H1 (cell line): ENCODE data around the gene TSHZ2. TPM values are rescaled to one million over a fixed set of nuclear protein-coding genes. Genes with fewer than 3 reads are reported as not detected.

Source experiments
- CTCF ChIA-PET: fragments of 300-600 bp; sonication (Branson Sonifier 250); formaldehyde crosslinking; loops from one replicate; lab custom pipeline; 2021; ENCODE audit not compliant: partially characterized antibody; lab: Charles Lee
- POLR2A ChIA-PET: fragments of 300-600 bp; sonication (Branson Sonifier 250); formaldehyde crosslinking; loops from one replicate; lab custom pipeline; 2021; ENCODE audit warnings: inconsistent platforms; ENCODE audit not compliant: partially characterized antibody; lab: Charles Lee
- DNase-seq, 2 experiments: peaks; one replicate each; pipeline versions ENCODE4 v3.0.0 to v3.0.0-alpha.2; 2010 to 2022; ENCODE audit warnings: low spot score in 2 of 2, low read depth in 1 of 2, mixed read lengths in 1 of 2
- FAIRE-seq: peaks from 2 replicates; lab custom pipeline; 2011; peaks lifted over from hg19 to GRCh38; lab: Jason Lieb, UNC
- H2AFZ ChIP-seq: 2 replicates; pipeline ENCODE4 v1.8.1; 2012; ENCODE audit warnings: low read length, inconsistent platforms
- H2AK5ac ChIP-seq: 2 replicates; pipeline ENCODE4 v1.6.1; 2013; ENCODE audit warnings: low read depth, low read length
- H2BK120ac ChIP-seq: replicated peaks from 2 replicates; pipeline ENCODE3; 2013; ENCODE audit warnings: low read depth, low read length, inconsistent platforms
- H2BK12ac ChIP-seq: 2 replicates; pipeline ENCODE4 v1.6.1; 2013; ENCODE audit warnings: low read depth, low read length
- H2BK15ac ChIP-seq: 2 replicates; pipeline ENCODE4 v1.6.1; 2013; ENCODE audit warnings: low read length
- H2BK20ac ChIP-seq: 2 replicates; pipeline ENCODE4 v1.6.1; 2013; ENCODE audit warnings: low read length
- H2BK5ac ChIP-seq: 2 replicates; pipeline ENCODE4 v1.6.1; 2013; ENCODE audit warnings: low read depth, low read length
- H3K14ac ChIP-seq: 2 replicates; pipeline ENCODE4 v1.6.1; 2013; ENCODE audit warnings: inconsistent platforms; ENCODE audit not compliant: insufficient read length
- H3K18ac ChIP-seq: 2 replicates; pipeline ENCODE4 v1.6.1; 2013; ENCODE audit warnings: low read length; ENCODE audit errors: extremely low read depth
- H3K23ac ChIP-seq: 2 replicates; pipeline ENCODE4 v1.6.1; 2013; ENCODE audit warnings: inconsistent platforms; ENCODE audit not compliant: insufficient read length
- H3K23me2 ChIP-seq: 2 replicates; pipeline ENCODE4 v1.6.1; 2013; ENCODE audit warnings: low read depth, low read length
- H3K27ac ChIP-seq: 2 replicates; pipeline ENCODE4 v1.6.1; 2011; ENCODE audit warnings: low read depth, low read length, inconsistent platforms
- H3K27me3 ChIP-seq, 4 experiments: replicated peaks in 1 of 4; 1 replicate in 1 of 4; 2 replicates in 3 of 4; pipeline versions ENCODE4 v1.6.1 to v1.8.1; 2011 to 2013; ENCODE audit warnings: low read length in 3 of 4, mild to moderate bottlenecking in 3 of 4, inconsistent platforms in 2 of 4, mixed read lengths in 2 of 4, moderate library complexity in 1 of 4; ENCODE audit not compliant: control insufficient read depth in 3 of 4, insufficient read depth in 3 of 4; ENCODE audit errors: extremely low read depth in 1 of 4
- H3K36me3 ChIP-seq, 4 experiments: 2 replicates each; pipeline versions ENCODE4 v1.6.1 to v1.8.1; 2011 to 2013; ENCODE audit warnings: mild to moderate bottlenecking in 4 of 4, low read length in 3 of 4, moderate library complexity in 2 of 4, control low read depth in 1 of 4, inconsistent platforms in 1 of 4; ENCODE audit not compliant: insufficient read depth in 4 of 4, control insufficient read depth in 2 of 4
- H3K4ac ChIP-seq: replicated peaks from 2 replicates; pipeline ENCODE3; 2013; ENCODE audit warnings: low read length, low read depth, mixed read lengths, inconsistent platforms; ENCODE audit not compliant: insufficient read length
- H3K4me1 ChIP-seq, 4 experiments: replicated peaks in 1 of 4; 1 replicate in 1 of 4; 2 replicates in 3 of 4; pipeline versions ENCODE4 v1.6.1 to v1.8.1; 2011 to 2013; ENCODE audit warnings: low read length in 3 of 4, inconsistent platforms in 2 of 4, mixed read lengths in 1 of 4; ENCODE audit not compliant: insufficient read depth in 4 of 4, control insufficient read depth in 3 of 4
- H3K4me2 ChIP-seq, 2 experiments: 2 replicates each; pipeline versions ENCODE4 v1.6.1 to v1.8.1; 2011 to 2013; ENCODE audit warnings: low read depth in 2 of 2, low read length in 2 of 2, control low read depth in 1 of 2, inconsistent platforms in 1 of 2, mild to moderate bottlenecking in 1 of 2; ENCODE audit not compliant: insufficient read depth in 1 of 2
- H3K4me3 ChIP-seq, 4 experiments: fragments of 200-600, 300-600 bp in 1 of 4; sonication (generic), shearing (Covaris generic), sonication (Bioruptor Twin) in 1 of 4; 2 replicates each; pipeline versions ENCODE4 v1.5.1 to v1.8.1; 2011 to 2016; ENCODE audit warnings: low read length in 4 of 4, low read depth in 3 of 4, control low read depth in 2 of 4, inconsistent platforms in 2 of 4, mild to moderate bottlenecking in 2 of 4, mixed read lengths in 1 of 4, moderate library complexity in 1 of 4; ENCODE audit not compliant: insufficient read depth in 2 of 4; ENCODE audit errors: extremely low read depth in 1 of 4
- H3K56ac ChIP-seq: replicated peaks from 2 replicates; pipeline ENCODE3; 2013; ENCODE audit warnings: low read depth, mild to moderate bottlenecking, mixed read lengths, low read length, inconsistent platforms; ENCODE audit not compliant: insufficient read length
- H3K79me1 ChIP-seq: 2 replicates; pipeline ENCODE4 v1.6.1; 2013; ENCODE audit warnings: low read depth, low read length, control low read depth
- H3K79me2 ChIP-seq, 2 experiments: 2 replicates each; pipeline versions ENCODE4 v1.6.1 to v1.8.1; 2012 to 2013; ENCODE audit warnings: low read length in 2 of 2, mild to moderate bottlenecking in 2 of 2, inconsistent platforms in 1 of 2; ENCODE audit not compliant: insufficient read depth in 2 of 2, control insufficient read depth in 1 of 2
- H3K9ac ChIP-seq, 4 experiments: replicated peaks in 1 of 4; 1 replicate in 1 of 4; 2 replicates in 3 of 4; pipeline versions ENCODE4 v1.6.1 to v1.8.1; 2011 to 2013; ENCODE audit warnings: low read depth in 3 of 4, low read length in 3 of 4, control low read depth in 2 of 4, mild to moderate bottlenecking in 2 of 4, moderate library complexity in 2 of 4, inconsistent platforms in 1 of 4; ENCODE audit errors: extremely low read depth in 1 of 4
- H3K9me3 ChIP-seq, 2 experiments: 2 replicates each; pipeline versions ENCODE4 v1.6.1 to v1.8.1; 2012 to 2013; ENCODE audit warnings: mild to moderate bottlenecking in 2 of 2, moderate library complexity in 2 of 2, control low read depth in 1 of 2, inconsistent platforms in 1 of 2, low read depth in 1 of 2, low read length in 1 of 2, mixed read lengths in 1 of 2; ENCODE audit not compliant: insufficient read depth in 2 of 2
- H4K20me1 ChIP-seq, 2 experiments: replicated peaks in 1 of 2; 2 replicates each; pipeline versions ENCODE3 to v1.8.1; 2011 to 2013; ENCODE audit warnings: inconsistent platforms in 2 of 2, low read length in 2 of 2, mild to moderate bottlenecking in 1 of 2; ENCODE audit not compliant: insufficient read depth in 2 of 2, control insufficient read depth in 1 of 2
- H4K5ac ChIP-seq: 2 replicates; pipeline ENCODE4 v1.6.1; 2013; ENCODE audit warnings: low read length, low read depth, mixed read lengths, inconsistent platforms; ENCODE audit not compliant: insufficient read length
- H4K8ac ChIP-seq: 2 replicates; pipeline ENCODE4 v1.8.0; 2013; ENCODE audit warnings: mild to moderate bottlenecking, moderate library complexity, low read length, inconsistent platforms; ENCODE audit not compliant: insufficient read depth; ENCODE audit errors: extremely low read depth
- H4K91ac ChIP-seq: replicated peaks from 2 replicates; pipeline ENCODE3; 2013; ENCODE audit warnings: low read length, mixed read lengths, inconsistent platforms; ENCODE audit not compliant: insufficient read length
- ASH2L ChIP-seq: fragments of 200-600, 300-600 bp; sonication (generic); IDR thresholded peaks from one replicate; pipeline ENCODE4 v1.7.1; 2017; ENCODE audit warnings: low read length
- ATF3 ChIP-seq: IDR thresholded peaks from 2 replicates; pipeline ENCODE4 v1.6.1; 2011; ENCODE audit warnings: low read depth, mild to moderate bottlenecking, low read length; ENCODE audit not compliant: insufficient read depth
- EP300 ChIP-seq, 2 experiments: IDR thresholded peaks; 1 replicate in 1 of 2; 2 replicates in 1 of 2; pipeline ENCODE4 v1.6.1; 2011 to 2012; ENCODE audit warnings: low read depth in 2 of 2, low read length in 2 of 2, mild to moderate bottlenecking in 2 of 2, borderline replicate concordance in 1 of 2, inconsistent platforms in 1 of 2, moderate library complexity in 1 of 2
- MAX ChIP-seq: IDR thresholded peaks from 2 replicates; pipeline ENCODE4 v1.6.1; 2012; ENCODE audit warnings: inconsistent platforms
- RXRA ChIP-seq: IDR thresholded peaks from 2 replicates; pipeline ENCODE4 v1.6.1; 2011; ENCODE audit warnings: low read depth, mild to moderate bottlenecking, low read length, moderate library complexity; ENCODE audit not compliant: insufficient read depth
- SAP30 ChIP-seq: fragments of 300-600 bp; sonication (generic); IDR thresholded peaks from 2 replicates; pipeline ENCODE4 v1.7.1; 2012; ENCODE audit warnings: low read length, moderate library complexity, mild to moderate bottlenecking, inconsistent platforms; ENCODE audit not compliant: insufficient read depth, insufficient replicate concordance
- WGBS, 2 experiments: shearing (Covaris generic) in 1 of 2; methylation state at CpG; one replicate each; pipeline versions ENCODE4 v1.1.6 to v1.1.7; 2013 to 2015; ENCODE audit warnings: low lambda C conversion rate in 2 of 2, mixed read lengths in 2 of 2, inconsistent platforms in 1 of 2, low coverage in 1 of 2, missing lambda C conversion rate in 1 of 2; ENCODE audit not compliant: insufficient replicate concordance in 2 of 2, insufficient coverage in 1 of 2, insufficient read length in 1 of 2; ENCODE audit errors: extremely low coverage in 1 of 2, missing lambda C conversion rate in 1 of 2; 5-methylcytosine and 5-hydroxymethylcytosine counted together
- polyA plus RNA-seq, 7 experiments: library from polyadenylated mRNA; depleted of rRNA in 3 of 7; stranded (reverse) in 5 of 7; unstranded in 2 of 7; fragments of >200 nt in 5 of 7; fragments of 200-250 nt in 2 of 7; gene quantifications; 1 replicate in 5 of 7; 2 replicates in 1 of 7; 4 replicates in 1 of 7; pipeline versions ENCODE4 v1.2.1 to v1.2.3, GENCODE V29; 2011 to 2013; ENCODE audit warnings: missing spikeins in 2 of 7, mixed read lengths in 2 of 7
- total RNA-seq: library from RNA; stranded (reverse); fragmentation: NEBNext Ultra II Directional; extraction: Animal tissue kit (Norgen Biotek cat#: 25700); gene quantifications from 2 replicates; pipeline ENCODE4 v1.2.1, GENCODE V29; 2021

TSHZ2 gene
- total and polyA plus RNA-seq, 2 of the 8 experiments (the other 6 are each of a cell fraction or from before 2014, with no cell fraction given), result 0.14 to 0.30 TPM

GRCh38 chr20:52987295-52987694, 15.1 kb downstream of the TSHZ2 start:
- FAIRE-seq (no peak), DNase-seq (no peak)
- TF ChIP-seq ATF3 (no peak), EP300 (IDR thresholded peaks at IDR 0.05; ENCODE audit: borderline replicate concordance in 1 of 2, low read depth in 2 of 2, low read length in 2 of 2) (no peak), SAP30 (no peak), RXRA (no peak), MAX (no peak), ASH2L (no peak)
- Histone ChIP-seq H3K14ac (no peak overlapping the region), H4K91ac (no peak overlapping the region), H4K20me1 (no peaks in the 10 kb centered on the region), H3K4ac (no peak overlapping the region), H4K5ac (no peak overlapping the region), H3K23ac (no peak overlapping the region), H3K79me1 (no peaks in the 10 kb centered on the region), H2BK120ac (no peak overlapping the region), H2AFZ (no peak overlapping the region), H2BK5ac (no peak overlapping the region), H3K4me1 (peaks cover 0 to 6% (median 0%) of the 10 kb centered on the region in 4 experiments; a peak in 2 of 7 replicates), H3K23me2 (no peaks in the 10 kb centered on the region; the same call in 1 of the 2 replicates), H3K36me3 (no peaks in the 10 kb centered on the region), H3K79me2 (no peaks in the 10 kb centered on the region), H3K4me3 (no peak overlapping the region), H3K27me3 (no peaks in the 10 kb centered on the region), H2BK20ac (no peak overlapping the region), H2AK5ac (no peak overlapping the region), H4K8ac (no peak overlapping the region), H3K56ac (no peak overlapping the region), H2BK15ac (no peak overlapping the region), H2BK12ac (no peak overlapping the region), H3K4me2 (no peak overlapping the region), H3K9me3 (no peaks in the 10 kb centered on the region), H3K18ac (no peak overlapping the region), H3K9ac (no peak overlapping the region), H3K27ac (no peak overlapping the region)
- 100% methylated on average over 1 of the region's 1 CpG; no CpG with 5 or more reads in 1 of the 2 experiments for WGBS, 2 experiments
- POLR2A ChIA-PET, result no interaction called here
- CTCF ChIA-PET, result no interaction called here
